ENCODE results near the gene MCF2L.

Gene MCF2L

DNA sequence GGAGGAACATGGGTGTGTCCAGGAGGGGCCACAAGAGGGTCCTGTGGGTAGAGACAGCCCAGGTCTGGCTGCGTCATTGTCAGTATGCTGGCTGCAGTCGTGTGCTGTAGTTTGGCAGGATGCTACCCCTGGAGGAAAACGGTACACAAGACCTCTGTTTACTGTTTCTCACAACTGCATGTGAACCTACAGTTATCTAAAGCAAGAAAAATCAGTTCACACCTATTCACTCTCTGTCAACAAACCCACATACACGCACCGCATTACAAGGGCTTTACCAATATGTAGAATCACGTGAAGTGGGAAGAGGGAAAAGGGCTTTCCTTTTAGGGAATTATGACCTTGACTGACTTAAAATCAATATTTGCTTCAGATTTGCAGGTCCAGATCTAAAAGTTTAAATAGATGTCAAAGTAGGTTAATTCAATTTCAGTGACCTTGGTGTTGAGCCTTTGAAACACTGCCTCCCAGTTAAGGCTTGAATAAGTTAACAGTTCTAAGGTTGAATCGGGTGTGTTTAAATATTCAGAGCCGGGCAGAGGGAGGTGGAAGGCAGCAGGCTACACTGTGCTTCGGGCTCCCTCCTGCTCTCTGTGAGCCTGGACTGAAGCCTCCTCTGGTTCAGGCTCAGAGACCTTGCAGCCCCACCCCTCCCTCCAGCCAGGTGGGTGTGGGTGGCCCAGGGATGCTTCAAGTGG is 17.2 kb upstream of the MCF2L start:
- no peak for DNase-seq

DNA sequence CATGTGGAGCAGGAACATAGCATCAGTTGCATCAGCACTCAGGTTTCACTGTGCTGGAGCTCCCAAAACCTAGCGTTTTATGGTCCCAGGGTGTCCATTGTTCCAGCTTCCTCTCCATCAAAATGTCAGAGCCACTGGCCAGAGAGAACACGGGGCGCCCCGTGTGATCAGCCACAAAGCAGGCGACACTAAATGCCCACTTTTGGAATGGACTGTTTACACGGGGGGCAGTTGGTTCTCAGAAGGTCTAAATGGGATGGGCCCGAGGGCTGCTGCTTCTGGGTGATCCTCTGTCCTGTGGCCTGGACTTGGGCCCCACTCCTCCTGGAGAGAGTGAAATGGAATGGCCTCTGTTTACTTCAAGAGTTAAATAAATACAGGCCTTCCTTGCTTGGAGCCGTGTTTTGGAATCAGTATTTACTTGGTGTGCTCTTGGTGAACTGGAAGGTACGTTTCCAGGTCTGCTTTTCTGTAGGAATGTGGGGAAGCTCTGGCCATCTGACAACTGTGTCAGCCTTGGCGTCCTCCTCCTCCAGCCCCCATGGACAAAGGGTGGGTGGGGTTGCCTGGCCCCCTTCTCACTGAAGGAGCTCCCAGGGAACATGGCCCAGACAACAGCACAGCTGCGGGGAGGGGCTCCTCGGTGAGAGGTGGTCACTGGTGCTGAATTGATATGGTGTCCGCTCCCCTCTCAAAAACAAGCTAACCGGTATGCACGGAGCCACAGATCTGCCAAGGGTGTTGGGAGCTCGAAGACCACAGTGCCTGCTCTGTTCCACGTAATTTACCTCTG is 16.1 kb upstream of the MCF2L start:
- no peak for DNase-seq

DNA sequence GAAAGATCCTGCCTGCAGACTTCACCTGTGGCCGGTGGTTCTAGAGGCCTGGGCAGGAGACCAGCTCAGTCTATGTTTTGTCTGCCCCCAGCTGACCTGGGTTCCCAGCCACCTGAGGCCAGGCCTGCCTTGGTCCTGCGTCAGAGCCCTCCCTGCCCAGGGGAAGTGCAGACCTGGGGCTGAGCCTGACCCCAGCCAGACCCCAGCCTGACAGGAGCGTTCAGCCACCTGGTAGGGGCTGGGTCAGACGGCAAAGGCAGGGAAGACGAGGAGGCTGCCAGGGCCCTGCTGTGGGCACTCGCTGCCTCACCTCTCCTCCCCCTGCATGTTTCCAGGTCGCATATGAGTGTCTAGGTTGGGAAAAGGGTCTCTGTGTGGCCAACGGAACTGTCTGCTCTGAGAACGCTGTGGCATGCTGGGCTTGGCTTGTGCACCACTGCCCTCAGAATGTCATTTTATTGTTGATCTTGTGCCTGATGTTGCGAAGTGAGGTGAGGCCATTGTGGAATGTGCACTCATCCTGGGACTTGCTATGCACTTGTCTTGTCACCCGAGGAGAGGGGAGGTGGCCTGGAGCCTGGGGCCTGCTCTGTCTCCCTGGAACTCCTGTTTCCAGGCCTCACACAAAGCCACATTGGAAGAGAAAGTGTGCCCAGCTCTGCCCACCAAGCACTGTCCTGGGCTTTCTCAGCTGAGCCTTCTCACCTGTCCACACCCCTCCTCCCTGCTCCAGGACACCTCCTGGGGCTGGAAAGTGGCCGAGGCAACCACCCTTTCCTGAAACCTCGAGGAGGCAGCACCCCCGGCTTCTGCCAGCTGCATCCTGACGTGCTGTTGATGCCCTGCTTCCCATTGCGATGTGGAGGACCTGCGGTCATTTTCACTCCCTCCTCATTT is 15.2 kb upstream of the MCF2L start:
- no peak for DNase-seq

DNA sequence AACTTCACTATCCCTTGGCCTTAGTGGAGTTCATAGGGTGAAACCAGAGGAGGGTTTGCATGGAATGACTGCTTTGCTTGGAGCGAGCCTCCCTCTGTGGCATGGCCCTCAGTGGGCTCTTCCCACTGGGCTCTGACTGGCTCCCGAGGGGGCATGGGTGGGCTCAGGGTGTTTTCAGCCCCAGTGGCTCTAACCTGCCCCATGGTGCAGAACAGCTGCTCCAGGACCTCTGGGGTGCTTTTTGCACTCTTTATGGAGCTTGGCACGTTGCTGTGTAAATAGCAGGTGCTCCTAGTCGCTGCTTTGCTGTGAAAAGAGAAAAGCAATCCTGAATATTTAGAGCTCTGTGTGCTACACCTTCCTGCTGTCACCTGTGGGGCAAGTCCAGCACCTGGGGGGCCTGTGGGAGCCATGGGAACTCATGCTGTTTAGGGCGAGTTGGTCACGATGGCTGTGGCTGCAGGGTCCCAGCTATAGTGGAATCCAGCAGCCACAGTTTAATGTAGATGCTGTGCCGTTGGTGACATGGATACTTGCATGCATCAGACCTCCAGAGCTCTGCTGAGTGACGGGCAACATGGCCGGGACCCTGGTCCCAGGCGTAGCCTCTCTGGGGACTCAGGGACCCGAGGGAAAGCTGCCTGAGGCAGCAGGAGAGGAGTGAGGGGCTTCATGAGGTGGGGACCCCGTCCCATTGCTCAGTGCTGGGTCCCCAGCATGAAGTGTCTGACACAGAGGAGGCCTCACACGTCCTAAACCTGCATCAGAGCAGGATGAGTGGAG is 14.3 kb upstream of the MCF2L start:
- DNase-seq = no peak

DNA sequence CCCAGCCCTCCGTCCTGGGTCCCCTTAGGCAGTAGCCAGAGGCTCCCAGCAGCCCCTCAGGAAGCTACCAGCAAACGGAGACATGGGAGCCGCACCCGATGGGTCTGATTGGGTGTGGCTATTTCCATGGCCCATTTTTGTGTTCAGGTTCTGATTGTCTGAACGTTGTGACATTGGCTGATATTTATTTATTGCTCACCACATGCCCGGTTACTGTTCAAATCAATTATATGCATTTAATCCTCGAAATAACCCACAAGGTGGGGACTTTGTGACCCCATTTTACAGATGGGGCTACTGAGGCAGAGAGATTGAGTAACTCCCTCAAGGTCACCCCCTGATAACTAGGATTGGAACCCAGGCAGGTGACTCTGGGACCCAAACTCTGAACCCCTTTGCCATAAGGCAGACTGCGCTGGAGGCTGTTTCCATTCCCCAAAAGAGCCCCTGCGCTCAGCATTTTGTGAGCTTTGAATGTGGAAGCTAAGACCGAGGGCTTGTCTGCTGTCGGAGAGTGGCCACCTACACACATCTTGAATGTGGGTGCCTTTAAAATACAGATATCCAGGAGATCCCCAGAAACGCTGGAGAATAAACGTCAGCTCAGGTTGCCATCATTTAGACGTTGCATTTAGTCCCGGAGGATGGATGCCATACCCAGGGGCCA is 13.6 kb upstream of the MCF2L start:
- no peak for DNase-seq

DNA sequence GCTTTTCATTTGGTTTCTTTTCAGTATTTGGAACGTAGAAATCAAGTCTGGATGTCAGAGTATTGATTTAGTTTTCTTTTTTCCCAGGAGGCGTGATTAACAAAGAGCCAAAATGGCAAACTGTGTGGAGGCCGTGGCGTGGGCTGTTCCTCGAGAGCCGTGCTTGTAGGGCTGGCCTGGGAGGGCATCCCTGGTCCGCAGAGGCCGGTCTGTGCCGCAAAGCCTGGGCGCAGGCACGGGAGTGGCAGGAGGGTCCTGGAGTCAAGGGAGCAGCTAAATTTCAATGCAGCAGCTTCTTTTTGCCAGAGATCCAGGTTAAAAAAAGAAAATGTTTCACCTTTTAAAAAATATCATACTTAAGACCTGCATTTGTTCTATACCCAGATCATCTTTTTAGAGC is 13.1 kb upstream of the MCF2L start:
- DNase-seq = no peak

DNA sequence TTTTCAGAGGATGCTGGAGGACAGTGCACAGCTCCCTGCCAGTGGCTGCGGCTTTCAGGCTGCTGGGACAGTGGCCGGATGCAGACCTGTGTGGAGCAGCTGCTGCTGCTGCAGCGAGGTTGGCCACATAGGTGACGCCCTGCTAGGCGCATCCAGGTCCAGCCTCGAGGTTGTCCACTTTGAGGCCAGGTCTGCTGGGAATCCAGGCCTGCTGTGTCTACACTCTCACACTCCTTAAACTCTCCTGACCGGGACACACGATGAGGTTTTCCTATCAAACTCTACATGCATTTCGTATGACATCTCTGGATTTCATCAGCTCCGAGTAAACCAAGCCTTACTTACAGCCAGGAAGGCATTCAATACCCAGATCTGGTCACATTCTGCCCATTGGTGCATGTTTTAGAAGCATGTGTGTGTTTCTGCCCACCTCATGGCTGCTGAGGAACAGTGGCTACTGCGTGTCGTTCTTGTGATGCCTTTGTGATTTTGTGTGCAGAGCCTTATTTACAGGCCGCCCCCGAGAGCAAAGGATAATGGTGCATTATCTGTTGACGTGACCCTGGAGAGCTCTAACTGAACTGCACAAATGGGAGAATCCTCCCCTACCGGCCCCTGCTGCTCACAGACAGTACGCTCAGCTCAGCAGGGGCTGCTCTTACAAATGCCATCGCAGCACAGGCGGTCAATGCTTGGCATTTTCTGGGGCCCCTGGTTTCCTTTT is 12.3 kb upstream of the MCF2L start:
- DNase-seq = no peak

DNA sequence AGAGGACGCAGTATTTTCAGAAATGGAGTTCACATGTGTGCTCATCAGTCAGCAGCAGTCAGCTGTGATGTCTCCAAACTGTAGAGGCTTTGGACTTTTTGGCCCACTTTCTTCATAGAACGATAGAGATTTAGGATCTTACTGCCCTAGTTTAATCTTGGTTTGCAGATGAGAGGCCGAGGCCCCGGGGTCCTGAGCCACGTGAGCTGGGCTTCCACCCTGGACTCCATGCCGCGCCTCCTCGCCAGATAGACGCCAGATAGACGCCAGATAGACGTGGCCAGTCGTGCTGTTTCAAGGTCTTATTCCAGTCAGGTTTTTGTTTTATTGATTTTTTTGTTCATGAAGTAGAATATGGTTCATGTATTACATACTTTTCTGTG is 11.7 kb upstream of the MCF2L start:
- DNase-seq = no peak

DNA sequence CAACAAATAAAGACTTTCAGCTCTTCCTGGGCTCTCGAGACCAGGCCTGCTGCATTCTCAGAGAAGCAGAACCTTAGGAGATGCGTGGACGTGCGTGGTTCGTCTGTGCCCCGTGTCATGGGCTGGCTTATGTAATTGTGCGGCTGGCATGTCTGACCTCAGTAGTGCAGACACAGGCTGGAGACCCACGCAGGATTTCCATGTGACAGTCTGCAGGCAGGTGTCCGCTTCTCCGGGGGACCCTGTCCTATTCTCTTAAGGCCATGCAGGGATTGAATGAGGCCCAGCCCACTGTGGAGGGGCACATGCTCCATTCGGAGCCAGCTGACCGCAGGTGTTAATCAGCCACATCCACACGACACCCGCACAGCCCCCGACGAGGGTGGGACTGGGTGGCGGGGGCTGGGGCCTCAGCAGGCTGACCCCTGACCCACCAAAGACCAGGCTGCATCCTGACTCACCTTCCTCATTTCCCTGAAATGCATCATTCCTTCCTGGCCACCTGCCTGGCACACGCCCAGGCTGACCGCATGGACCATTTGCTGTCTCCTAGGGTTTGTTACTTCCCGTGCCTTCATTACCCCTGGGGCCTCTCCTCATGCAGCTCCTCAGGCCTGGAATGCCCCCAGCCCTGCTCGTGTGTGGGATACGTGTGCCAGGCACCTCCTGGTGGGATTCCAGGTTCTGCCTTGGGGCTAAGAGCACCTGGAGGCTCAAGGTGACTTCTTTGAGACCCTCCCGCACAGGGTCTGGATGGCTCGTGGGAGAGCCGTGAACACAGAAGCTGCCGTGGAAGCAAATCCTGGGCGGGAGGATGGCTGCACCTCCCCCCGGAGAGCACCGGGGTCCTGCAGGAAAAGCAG is 10.7 kb upstream of the MCF2L start:
- DNase-seq = no peak

DNA sequence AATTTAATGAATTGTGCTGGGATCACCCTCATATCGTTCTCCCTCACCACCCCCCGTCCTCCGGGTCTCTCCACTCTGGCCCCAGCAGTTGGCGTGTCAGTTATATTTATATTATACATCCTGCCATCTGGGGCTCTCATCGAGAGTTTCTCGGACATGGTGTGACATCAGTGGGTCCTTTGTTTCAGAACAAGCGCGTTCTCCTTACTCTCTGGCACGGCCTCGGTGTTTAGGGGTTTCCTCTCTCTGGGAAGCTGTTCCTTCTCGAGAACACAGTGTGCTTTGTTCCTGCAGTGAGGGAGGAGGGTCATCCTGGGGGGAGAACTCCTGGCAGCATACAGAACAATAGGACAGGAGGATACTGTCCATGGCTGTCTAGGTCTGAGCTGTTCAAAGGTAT is 9.8 kb upstream of the MCF2L start:
- no peak for DNase-seq

DNA sequence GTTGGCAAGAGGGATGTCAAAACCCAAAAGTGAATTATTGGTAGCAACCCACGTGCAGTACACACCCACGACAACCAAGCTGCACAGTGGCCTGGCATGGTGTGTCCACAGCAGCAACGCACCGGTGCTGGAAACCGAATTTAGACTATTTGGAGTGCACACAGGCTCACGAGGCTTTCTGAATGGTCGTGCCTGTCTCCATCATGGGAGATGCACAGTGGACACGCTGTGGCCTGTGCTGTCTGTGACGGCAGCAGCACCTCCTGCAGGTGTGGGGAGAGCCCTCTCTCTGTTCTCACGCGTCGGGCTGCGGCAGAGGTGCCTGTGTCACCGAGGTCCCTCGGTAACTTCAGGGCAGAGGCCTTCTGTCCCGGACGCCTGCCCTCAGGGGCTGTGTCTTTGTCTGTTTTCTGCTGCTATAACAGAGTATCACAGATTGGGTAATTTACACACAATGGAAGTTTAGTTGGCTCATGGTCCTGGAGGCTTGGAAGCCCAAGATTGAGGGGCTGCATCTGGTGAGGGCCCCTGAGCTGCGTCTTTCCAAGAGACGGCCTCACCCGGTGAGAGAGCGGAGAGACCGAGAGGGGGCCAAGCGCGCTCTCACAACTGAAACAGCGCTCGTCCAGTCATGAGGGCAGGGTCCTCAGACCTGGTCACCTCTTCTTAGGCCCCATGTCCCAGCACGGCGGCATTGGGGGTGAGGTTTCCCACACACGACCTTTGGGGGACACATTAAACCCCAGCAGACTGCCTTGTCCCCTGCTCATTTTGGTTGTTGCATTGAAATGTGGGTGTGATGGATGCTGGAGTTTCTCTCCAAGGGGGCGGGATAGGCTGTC is 9.1 kb upstream of the MCF2L start:
- no peak for DNase-seq

DNA sequence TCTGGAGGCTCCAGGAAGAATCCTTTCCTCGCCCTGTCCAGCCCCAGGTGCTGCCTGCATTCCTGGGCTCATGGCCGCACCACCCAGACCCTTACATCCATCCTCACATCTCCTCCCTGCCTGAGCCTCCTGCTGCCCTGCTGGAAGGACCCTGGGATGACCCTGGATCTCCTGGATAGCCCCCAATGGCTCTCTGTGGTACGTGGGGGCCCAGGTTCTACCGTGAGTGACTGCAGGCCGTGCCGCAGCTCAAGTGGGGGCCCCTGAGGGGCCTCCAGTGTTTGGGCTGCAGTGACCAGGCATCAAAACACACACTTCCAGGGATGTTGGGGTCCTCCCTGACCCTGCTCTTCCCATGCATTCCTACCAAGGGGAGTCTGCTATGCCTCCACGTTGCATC is 8.3 kb upstream of the MCF2L start:
- DNase-seq = no peak

DNA sequence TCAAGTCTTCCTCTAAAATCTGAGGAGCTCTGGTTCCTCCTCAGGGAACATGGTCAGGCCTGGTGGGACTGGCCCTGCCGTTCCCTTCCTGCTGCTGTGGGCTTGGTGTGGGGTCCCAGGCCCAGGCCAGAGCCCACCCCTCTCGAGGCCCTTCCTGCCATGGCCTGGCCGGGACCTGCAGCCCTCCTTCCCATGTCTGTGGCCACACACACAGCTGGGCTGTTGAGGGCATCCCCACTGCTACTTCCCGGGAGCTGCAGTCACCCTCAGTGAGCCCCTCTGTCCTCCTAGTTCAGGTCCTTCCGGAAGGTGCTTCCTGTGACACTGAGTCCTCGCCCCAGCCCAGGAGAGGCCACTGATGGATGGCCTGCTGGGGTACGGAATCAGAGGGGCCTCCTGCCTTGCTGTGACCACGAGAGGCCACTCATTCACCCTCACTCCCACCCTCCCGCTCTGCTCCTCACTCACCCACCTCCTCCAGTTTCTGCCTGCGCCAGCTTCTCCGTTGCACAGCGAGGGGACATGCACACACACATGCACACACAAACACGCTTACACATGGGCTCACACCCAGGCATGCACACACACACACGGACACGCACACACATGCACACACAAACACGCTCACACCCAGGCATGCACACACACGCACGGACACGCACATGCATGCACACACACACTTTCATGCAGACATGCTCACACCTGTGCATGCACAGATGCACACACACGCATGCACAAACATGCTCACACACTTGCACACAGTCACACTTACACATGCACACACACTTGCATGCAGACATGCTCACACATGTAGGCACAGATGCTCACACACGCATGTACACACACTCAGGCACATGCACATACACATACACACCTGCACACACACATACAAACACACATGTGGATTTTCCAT is 7.3 kb upstream of the MCF2L start:
- DNase-seq = no peak

DNA sequence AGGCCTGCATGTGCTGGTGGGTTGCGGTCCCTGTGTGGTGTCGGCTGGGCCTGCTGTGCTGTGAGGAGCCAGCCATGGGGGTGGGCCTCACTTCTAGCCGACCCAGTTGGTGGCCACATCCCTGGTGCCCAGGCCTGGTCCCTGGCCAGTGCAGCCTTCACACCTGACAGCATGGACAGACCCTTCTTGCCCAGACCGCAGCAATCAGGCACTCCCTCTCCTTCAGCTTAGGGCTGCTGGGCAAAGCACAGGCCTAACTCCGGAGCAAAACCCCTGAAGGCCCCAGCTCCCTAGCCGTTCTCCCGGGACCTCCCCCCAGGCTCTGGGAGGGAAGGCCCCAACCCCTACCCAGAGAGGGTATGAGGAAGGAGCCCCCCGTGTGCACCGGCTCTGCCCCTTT is 6.6 kb upstream of the MCF2L start:
- DNase-seq = no peak

DNA sequence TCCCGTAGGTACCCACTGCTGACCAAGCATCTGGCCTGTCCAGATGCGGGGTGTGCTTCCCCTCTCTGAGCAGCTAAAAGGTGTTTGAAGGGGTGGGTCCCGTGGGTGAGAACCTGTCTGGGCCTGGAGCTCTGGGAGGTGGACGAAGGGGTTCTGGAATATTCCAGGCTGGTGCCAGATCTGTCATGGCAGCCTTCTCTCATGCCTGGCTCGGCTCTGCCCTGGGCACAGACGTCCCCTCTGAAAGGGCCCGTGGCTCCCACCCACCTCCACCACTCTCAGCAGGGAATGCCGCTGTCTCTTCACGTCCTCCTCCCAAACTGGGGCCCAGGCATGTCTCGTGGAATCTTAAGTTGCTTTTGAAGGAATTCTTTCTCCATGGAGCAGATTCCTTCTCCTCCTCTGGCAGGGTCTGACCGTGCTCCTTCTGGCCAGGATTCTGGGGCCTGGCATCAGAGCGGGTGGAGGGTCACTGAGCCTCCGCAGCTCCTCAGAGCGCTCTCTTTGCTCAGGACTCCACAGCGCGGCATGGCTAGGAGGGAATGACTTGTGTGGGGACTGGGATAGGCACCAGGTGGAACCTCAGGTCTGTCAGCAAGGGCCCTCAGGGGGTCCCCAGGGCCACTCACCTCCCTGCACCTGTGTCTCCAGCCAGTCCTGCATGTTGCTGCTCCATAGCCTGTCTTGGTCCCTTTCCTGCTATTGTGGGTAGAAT is 5.9 kb upstream of the MCF2L start:
- no peak for DNase-seq

DNA sequence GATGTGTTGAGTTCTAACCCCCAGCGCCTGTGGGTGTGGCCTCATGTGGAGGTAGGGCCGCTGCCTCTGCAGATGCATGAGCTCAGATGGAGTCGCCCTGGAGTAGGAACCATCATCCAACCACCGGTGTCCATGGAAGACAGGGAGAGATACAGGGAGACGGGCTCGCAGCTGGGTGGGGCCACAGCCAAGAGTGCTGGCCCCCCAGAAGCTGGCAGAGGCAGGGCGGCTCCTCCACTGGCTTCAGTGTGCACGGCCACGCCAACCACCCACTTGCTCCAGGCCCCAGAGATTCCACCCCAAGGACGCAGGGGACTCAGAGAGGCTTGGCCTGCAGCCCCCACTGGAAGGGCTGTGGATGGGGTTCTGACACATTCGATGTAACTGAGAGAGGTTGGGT is 5.4 kb upstream of the MCF2L start:
- no peak for DNase-seq

DNA sequence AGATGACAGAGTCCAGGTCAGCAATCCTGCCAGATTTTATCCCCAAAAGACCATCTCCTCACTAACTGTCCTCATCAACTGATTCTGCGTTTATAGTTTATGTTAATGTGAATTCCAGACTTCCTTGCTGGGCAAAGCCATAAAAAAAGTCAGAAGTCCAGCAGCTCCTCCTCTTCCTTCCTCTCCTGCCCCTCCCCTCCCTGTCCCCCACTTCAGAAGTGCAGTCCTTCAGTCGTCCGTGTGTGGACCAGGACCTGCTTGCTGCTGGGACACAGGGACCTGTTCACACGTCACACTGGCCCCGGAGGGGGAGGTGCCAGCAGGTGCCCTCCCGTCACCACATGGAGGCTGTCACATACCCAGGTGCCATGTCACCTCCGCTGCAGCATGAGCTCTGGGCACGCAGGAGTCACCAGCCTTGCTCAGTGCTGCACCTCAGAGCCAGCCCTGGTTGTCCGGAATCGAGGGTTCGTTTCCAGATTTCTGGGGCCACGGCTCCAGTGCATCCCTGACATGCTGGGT is 4.0 kb upstream of the MCF2L start:
- DNase-seq = no peak

Data from Kasumi-1 (cell line).